Immature natural killer cell (primary cell): ENCODE results near the gene MIPOL1. TPM values are rescaled to one million over a fixed set of nuclear protein-coding genes. Genes with fewer than 3 reads are reported as not detected.
"Not testable (repeated sequence)": the region's sequence is repeated elsewhere in the genome, so short reads cannot be mapped to it uniquely, and the experiment has no call there.

Source experiments
- DNase-seq, 3 donors: peaks; one replicate each; pipeline ENCODE4 v3.0.0; 2022; ENCODE audit warnings: mixed read lengths in 1 of 3
- H3K27ac Mint-ChIP-seq, 6 donors: one replicate each; pipeline ENCODE4 v1.8.0; 2020; ENCODE audit warnings: mixed read lengths in 6 of 6, mild to moderate bottlenecking in 5 of 6, inconsistent platforms in 4 of 6, moderate library complexity in 3 of 6
- H3K27me3 Mint-ChIP-seq, 3 donors: one replicate each; pipeline ENCODE4 v1.8.0; 2020 to 2021; ENCODE audit warnings: low read depth in 3 of 3, mild to moderate bottlenecking in 3 of 3, mixed read lengths in 3 of 3, moderate library complexity in 3 of 3, inconsistent platforms in 1 of 3
- H3K36me3 Mint-ChIP-seq, 3 donors: one replicate each; pipeline ENCODE4 v1.8.0; 2020; ENCODE audit warnings: mixed read lengths in 3 of 3, inconsistent platforms in 2 of 3, mild to moderate bottlenecking in 2 of 3
- H3K4me1 Mint-ChIP-seq, 2 donors: one replicate each; pipeline ENCODE4 v1.8.0; 2020; ENCODE audit warnings: inconsistent platforms in 2 of 2, mild to moderate bottlenecking in 2 of 2, mixed read lengths in 2 of 2, moderate library complexity in 1 of 2
- H3K4me3 Mint-ChIP-seq, 5 donors: one replicate each; pipeline ENCODE4 v1.8.0; 2020; ENCODE audit warnings: mild to moderate bottlenecking in 5 of 5, mixed read lengths in 5 of 5, inconsistent platforms in 3 of 5, moderate library complexity in 3 of 5
- H3K9me3 Mint-ChIP-seq, 6 donors: one replicate each; pipeline ENCODE4 v1.8.0; 2020; ENCODE audit warnings: mild to moderate bottlenecking in 6 of 6, mixed read lengths in 6 of 6, inconsistent platforms in 4 of 6, moderate library complexity in 3 of 6
- polyA plus RNA-seq, 3 donors: library from polyadenylated mRNA; unstranded; fragments of 300-500 nt; fragmentation: Illumina TruSeq; gene quantifications; one replicate each; pipeline ENCODE4 v1.2.3, GENCODE V29; 2021

Gene MIPOL1
- not detected for polyA plus RNA-seq

GRCh38 chr14:37197421-37198272, at the start of gene MIPOL1:
MIPOL1 (plus strand) TSS chr14:37197937; CDS start chr14:37247889, 49,952 bp downstream.
- Mint-ChIP-seq H3K4me1 (peaks cover 0 to 8% of the 10 kb centered on the region in 2 donors), H3K27me3 (peaks cover 0 to 2% (median 2%) of the 10 kb centered on the region in 3 donors), H3K27ac (no peak within 1 kb of the TSS), H3K36me3 (no peaks in the 10 kb centered on the region), H3K4me3 (peak within 1 kb of the TSS; percentile 21 to 77 (median 50)), H3K9me3 (peaks cover 2 to 40% (median 8%) of the 10 kb centered on the region in 6 donors)
- DNase-seq = no peak

- Mint-ChIP-seq H3K4me3 (no peak overlapping the region), H3K36me3 (peaks cover 0 to 6% (median 0%) of the 10 kb centered on the region in 3 donors), H3K4me1 (no peaks in the 10 kb centered on the region), H3K27ac (no peak overlapping the region), H3K27me3 (no peaks in the 10 kb centered on the region), H3K9me3 (peaks cover 9 to 29% (median 16%) of the 10 kb centered on the region in 6 donors)
- DNase-seq = no peak
Measured at GRCh38 chr14:37150414-37150813, 47.3 kb upstream of the MIPOL1 start.

- Mint-ChIP-seq H3K9me3 (peaks cover 9 to 43% (median 21%) of the 10 kb centered on the region in 6 donors), H3K4me3 (no peak overlapping the region), H3K36me3 (peaks cover 0 to 6% (median 0%) of the 10 kb centered on the region in 3 donors), H3K27ac (no peak overlapping the region), H3K4me1 (no peaks in the 10 kb centered on the region), H3K27me3 (peaks cover 0 to 1% (median 0%) of the 10 kb centered on the region in 3 donors)
- DNase-seq = no peak
Measured at GRCh38 chr14:37153005-37153404, 44.7 kb upstream of the MIPOL1 start.

GRCh38 chr14:37153483-37153882, 44.3 kb upstream of the MIPOL1 start:
- Mint-ChIP-seq H3K4me3 (no peak overlapping the region), H3K36me3 (peaks cover 0 to 6% (median 0%) of the 10 kb centered on the region in 3 donors), H3K4me1 (no peaks in the 10 kb centered on the region), H3K27me3 (peaks cover 0 to 1% (median 0%) of the 10 kb centered on the region in 3 donors), H3K27ac (no peak overlapping the region), H3K9me3 (peaks cover 9 to 44% (median 24%) of the 10 kb centered on the region in 6 donors)
- no peak for DNase-seq

GRCh38 chr14:37157987-37158386, 39.8 kb upstream of the MIPOL1 start:
- peaks cover 0 to 6% (median 0%) of the 10 kb centered on the region in 3 donors for H3K36me3 Mint-ChIP-seq
- peaks cover 0 to 1% (median 0%) of the 10 kb centered on the region in 3 donors for H3K27me3 Mint-ChIP-seq
- H3K9me3 Mint-ChIP-seq = peaks cover 7 to 51% (median 40%) of the 10 kb centered on the region in 6 donors
- H3K4me1 Mint-ChIP-seq = no peaks in the 10 kb centered on the region
- H3K27ac Mint-ChIP-seq = no peak overlapping the region
- no peak overlapping the region for H3K4me3 Mint-ChIP-seq
- no peak for DNase-seq

GRCh38 chr14:37162307-37162706, 35.4 kb upstream of the MIPOL1 start:
- not testable (repeated sequence) for H3K4me3 Mint-ChIP-seq, H3K36me3 Mint-ChIP-seq, H3K27ac Mint-ChIP-seq

GRCh38 chr14:37165794-37166193, 31.9 kb upstream of the MIPOL1 start:
- H3K27me3 Mint-ChIP-seq = peaks cover 0 to 5% (median 0%) of the 10 kb centered on the region in 3 donors
- no peak overlapping the region for H3K27ac Mint-ChIP-seq
- H3K4me1 Mint-ChIP-seq = no peaks in the 10 kb centered on the region
- no peak for DNase-seq
- peaks cover 2 to 41% (median 15%) of the 10 kb centered on the region in 6 donors for H3K9me3 Mint-ChIP-seq
- H3K4me3 Mint-ChIP-seq = no peak overlapping the region
- H3K36me3 Mint-ChIP-seq = no peaks in the 10 kb centered on the region

More at GRCh38 chr14:37162307-37162706, 35.4 kb upstream of the MIPOL1 start:
- H3K9me3 Mint-ChIP-seq = peaks cover 10 to 41% (median 26%) of the 10 kb centered on the region in 6 donors
- DNase-seq, H3K27me3 Mint-ChIP-seq, H3K4me1 Mint-ChIP-seq: not testable (repeated sequence)

- Mint-ChIP-seq H3K36me3 (no peaks in the 10 kb centered on the region), H3K4me1 (no peaks in the 10 kb centered on the region), H3K27ac (no peak overlapping the region), H3K4me3 (no peak overlapping the region), H3K9me3 (peaks cover 3 to 33% (median 12%) of the 10 kb centered on the region in 6 donors), H3K27me3 (peaks cover 0 to 5% (median 0%) of the 10 kb centered on the region in 3 donors)
- no peak for DNase-seq
Measured at GRCh38 chr14:37167151-37168047, 30.3 kb upstream of the MIPOL1 start.

- no peak overlapping the region for H3K4me3 Mint-ChIP-seq
Measured at GRCh38 chr14:37168721-37169120, 29.0 kb upstream of the MIPOL1 start.

GRCh38 chr14:37170237-37170636, 27.5 kb upstream of the MIPOL1 start:
- DNase-seq = no peak
- Mint-ChIP-seq H3K36me3 (no peaks in the 10 kb centered on the region), H3K27ac (no peak overlapping the region)

More at GRCh38 chr14:37168721-37169120, 29.0 kb upstream of the MIPOL1 start:
- no peak overlapping the region for H3K27ac Mint-ChIP-seq
- H3K27me3 Mint-ChIP-seq = peaks cover 0 to 5% (median 0%) of the 10 kb centered on the region in 3 donors
- DNase-seq = no peak
- H3K4me1 Mint-ChIP-seq = no peaks in the 10 kb centered on the region
- H3K36me3 Mint-ChIP-seq = no peaks in the 10 kb centered on the region
- H3K9me3 Mint-ChIP-seq = peaks cover 5 to 33% (median 11%) of the 10 kb centered on the region in 6 donors

GRCh38 chr14:37170993-37171392, 26.7 kb upstream of the MIPOL1 start:
- Mint-ChIP-seq H3K9me3 (peaks cover 5 to 32% (median 10%) of the 10 kb centered on the region in 6 donors), H3K36me3 (no peaks in the 10 kb centered on the region), H3K27me3 (peaks cover 0 to 5% (median 0%) of the 10 kb centered on the region in 3 donors), H3K4me3 (no peak overlapping the region), H3K4me1 (no peaks in the 10 kb centered on the region), H3K27ac (no peak overlapping the region)
- DNase-seq = no peak

More at GRCh38 chr14:37170237-37170636, 27.5 kb upstream of the MIPOL1 start:
- H3K4me3 Mint-ChIP-seq = no peak overlapping the region
- peaks cover 0 to 5% (median 0%) of the 10 kb centered on the region in 3 donors for H3K27me3 Mint-ChIP-seq
- H3K9me3 Mint-ChIP-seq = peaks cover 5 to 35% (median 11%) of the 10 kb centered on the region in 6 donors
- no peaks in the 10 kb centered on the region for H3K4me1 Mint-ChIP-seq

- peaks cover 5 to 27% (median 10%) of the 10 kb centered on the region in 6 donors for H3K9me3 Mint-ChIP-seq
- no peak overlapping the region for H3K27ac Mint-ChIP-seq
- H3K4me3 Mint-ChIP-seq = no peak overlapping the region
- H3K4me1 Mint-ChIP-seq = no peaks in the 10 kb centered on the region
- DNase-seq = no peak
- H3K27me3 Mint-ChIP-seq = peaks cover 0 to 5% (median 0%) of the 10 kb centered on the region in 3 donors
- H3K36me3 Mint-ChIP-seq = peaks cover 0 to 1% (median 0%) of the 10 kb centered on the region in 3 donors
Measured at GRCh38 chr14:37171678-37172023, 26.1 kb upstream of the MIPOL1 start.

GRCh38 chr14:37172024-37172869, 25.5 kb upstream of the MIPOL1 start, which contains the start of gene SLC25A21:
SLC25A21 (minus strand) TSS chr14:37172606.
- peaks cover 5 to 28% (median 12%) of the 10 kb centered on the region in 6 donors for H3K9me3 Mint-ChIP-seq
- peaks cover 0 to 4% (median 0%) of the 10 kb centered on the region in 3 donors for H3K36me3 Mint-ChIP-seq
- H3K27ac Mint-ChIP-seq = no peak within 1 kb of the TSS
- H3K4me3 Mint-ChIP-seq = peak within 1 kb of the TSS in 2 of 5 donors; percentile 33 to 56
- H3K4me1 Mint-ChIP-seq = no peaks in the 10 kb centered on the region
- H3K27me3 Mint-ChIP-seq = peaks cover 0 to 5% (median 0%) of the 10 kb centered on the region in 3 donors
- DNase-seq = no peak
